Astrocyte of the hippocampus (primary cell): Measurements from ENCODE around the gene OR2M7.
"Not testable (repeated sequence)": the region's sequence is repeated elsewhere in the genome, so short reads cannot be mapped to it uniquely, and the experiment has no call there.

ENCODE experiments used
- DNase-seq: peaks from one replicate; pipeline ENCODE4 v3.0.0; 2011; ENCODE audit warnings: low read depth, low spot score

The OR2M7 gene

GRCh38 chr1:248324468-248324867 is at the start of gene OR2M7:
Gene OR2M7, minus strand, starts transcription at chr1:248324568. Its CDS starts 0 bp downstream, at chr1:248324568.
- no peak for DNase-seq

DNA sequence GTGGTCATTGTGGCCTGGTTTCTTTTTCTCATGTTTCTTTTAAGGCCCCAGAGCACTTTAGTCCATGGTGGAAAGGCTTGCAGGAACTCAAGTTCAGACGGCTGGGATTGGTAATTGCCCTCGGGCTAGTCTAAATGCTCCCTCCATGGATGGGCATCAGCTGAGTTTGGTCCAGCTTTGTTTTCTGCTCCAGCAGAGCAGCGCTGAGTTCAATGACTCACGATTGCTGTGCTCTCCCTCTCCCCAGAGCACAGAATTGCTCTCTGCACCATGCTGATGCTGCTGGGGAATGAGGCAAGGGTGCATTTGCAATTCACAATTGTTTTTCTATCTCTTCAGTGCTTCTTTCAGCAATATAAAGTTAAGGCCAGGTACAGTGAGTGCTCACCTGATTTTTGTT is 49.4 kb upstream of the OR2M7 start:
- no peak for DNase-seq

DNA sequence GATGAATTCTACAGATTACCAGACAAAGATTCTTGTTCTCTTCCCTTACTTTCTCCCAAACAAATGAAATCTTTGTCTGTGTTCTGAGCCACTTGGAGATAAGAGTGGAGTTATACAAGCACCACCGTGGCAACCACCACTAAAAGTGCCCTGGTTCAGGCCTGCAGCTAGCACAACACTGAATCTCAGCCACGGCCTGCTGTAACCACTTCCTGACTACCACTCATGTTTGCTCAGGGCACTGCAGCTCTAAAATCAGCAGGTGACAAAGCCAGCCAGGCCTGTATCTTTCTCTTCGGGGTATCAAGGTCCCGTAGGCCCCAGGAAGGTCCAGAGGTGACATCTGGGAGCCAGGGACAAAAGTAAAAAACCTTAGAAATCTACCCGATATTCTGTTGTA is 48.0 kb upstream of the OR2M7 start:
- no peak for DNase-seq

GRCh38 chr1:248366609-248367008 is 42.2 kb upstream of the OR2M7 start:
- no peak for DNase-seq

DNA sequence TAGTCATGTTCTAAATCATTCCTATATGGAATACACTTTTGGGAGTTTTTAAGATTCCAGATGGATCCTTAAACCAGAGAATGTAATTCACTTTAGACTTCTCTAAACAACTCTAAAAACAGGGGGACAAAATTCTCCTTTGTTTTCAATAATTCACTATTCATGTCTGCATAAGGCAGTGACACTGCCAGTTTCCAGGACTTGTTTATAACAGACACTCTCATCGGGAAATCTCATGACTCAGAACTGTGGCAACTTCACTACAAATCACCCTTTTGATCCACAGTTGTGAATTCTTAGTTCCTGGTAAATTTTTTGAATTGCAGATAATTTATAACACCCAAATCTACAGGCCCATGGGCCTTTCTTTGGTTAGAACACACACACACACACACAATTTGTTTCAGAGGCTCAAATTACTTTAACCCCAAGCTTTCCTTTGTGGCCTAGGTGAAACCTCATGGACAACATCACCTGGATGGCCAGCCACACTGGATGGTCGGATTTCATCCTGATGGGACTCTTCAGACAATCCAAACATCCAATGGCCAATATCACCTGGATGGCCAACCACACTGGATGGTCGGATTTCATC is 36.9 kb upstream of the OR2M7 start, which contains the start of gene OR2T4:
TSS of gene OR2T4 (plus strand) at position 545 of the 595 bp plus-strand sequence. CDS start at position 545, 0 bp downstream.
- no peak for DNase-seq

DNA sequence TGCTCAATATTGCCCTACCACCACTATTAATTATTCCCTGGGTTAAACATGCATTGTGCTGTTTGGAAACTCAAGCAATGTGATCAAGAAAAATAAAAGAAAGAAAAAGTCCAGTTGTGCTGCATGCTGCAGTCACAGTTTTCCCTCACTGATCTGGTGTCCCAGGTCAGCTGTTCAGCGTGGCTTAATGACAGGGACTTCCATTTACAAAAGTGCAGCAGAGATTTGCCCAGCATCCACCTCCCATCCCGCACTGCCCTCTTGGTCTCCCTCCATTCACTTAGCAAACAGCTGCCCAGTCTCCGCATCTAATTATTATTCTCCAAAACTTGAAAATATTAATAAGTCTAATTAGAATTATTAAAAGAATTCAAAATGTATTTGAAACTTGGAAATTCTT is 35.0 kb upstream of the OR2M7 start:
- DNase-seq, result no peak

DNA sequence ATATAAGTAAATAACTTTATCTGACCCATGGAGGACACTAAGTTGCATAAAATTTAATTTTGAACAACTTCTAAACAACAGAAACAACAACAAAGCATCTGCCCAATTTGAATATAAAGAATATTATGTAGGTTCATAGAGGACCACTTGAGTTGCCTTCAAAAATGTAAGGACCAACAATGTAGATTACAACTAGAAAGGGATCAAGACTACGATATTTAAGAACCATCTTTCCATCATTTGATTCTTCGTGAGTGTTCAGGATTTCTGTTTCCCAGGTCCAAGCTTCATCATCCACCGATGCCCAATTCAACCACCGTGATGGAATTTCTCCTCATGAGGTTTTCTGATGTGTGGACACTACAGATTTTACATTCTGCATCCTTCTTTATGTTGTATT is 24.1 kb upstream of the OR2M7 start, which contains the start of gene OR14C36:
TSS of gene OR14C36 (plus strand) at position 301 of the 400 bp plus-strand sequence. CDS start at position 301, 0 bp downstream.
- DNase-seq, result no peak

- no peak for DNase-seq
Observed at GRCh38 chr1:248343451-248343850, 19.1 kb upstream of the OR2M7 start.

DNA sequence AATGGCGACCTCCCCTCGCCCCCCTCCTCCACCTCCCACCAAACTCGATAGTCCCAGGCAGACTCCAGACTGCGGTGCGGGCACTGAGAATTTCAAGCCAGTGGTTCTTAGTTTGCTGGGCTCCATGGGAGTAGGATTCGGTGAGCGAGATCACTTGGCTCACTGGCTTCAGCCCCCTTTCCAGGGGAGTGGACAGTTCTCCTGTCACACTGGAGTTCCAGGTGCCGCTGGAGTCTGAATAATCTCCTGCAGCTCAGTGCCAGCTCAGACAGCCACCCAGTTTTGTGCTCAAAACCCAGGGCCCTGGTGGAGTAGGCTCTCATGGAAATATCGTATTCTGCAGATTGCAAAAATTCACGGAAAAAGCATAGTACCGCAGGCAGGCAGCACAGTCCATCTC is 7.6 kb downstream of the OR2M7 start:
- no peak for DNase-seq

DNA sequence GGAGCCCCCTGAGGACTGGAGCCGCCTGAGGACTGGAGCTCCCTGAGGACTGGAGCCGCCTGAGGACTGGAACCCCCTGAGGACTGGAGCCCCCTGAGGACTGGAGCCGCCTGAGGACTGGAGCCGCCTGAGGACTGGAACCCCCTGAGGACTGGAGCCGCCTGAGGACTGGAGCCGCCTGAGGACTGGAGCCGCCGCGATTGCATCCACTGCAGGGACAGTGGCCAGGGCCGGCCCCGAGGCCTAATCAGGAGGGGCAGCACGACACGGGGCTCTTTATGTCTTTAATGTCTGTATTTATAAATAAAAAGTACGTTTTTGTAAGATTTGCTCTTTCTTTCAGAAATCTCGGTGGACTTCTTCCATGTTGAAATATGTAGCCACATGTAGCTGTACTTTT is 17.6 kb downstream of the OR2M7 start:
- not testable (repeated sequence) for DNase-seq

- no peak for DNase-seq
Observed at GRCh38 chr1:248306103-248306502, 18.3 kb downstream of the OR2M7 start.

DNA sequence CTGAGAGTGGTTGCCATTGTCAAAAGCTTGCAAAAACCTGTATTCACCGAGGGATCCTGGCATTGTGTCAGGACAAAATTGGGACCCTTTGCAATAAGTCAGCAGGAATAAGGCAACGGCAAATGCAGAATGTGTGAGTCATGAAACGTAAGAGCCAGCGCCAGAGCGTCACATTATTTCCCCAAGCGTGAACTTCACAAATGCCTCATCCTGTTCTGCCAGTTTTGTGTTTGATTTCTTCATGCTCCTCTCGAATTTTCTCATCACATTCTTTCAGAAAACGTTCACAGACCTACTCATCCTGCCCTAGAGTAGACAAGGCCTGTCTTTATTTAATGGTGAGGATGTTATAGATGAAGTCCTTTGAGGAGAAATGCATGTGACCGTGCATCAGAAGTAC is 18.7 kb downstream of the OR2M7 start:
- not testable (repeated sequence) for DNase-seq

DNA sequence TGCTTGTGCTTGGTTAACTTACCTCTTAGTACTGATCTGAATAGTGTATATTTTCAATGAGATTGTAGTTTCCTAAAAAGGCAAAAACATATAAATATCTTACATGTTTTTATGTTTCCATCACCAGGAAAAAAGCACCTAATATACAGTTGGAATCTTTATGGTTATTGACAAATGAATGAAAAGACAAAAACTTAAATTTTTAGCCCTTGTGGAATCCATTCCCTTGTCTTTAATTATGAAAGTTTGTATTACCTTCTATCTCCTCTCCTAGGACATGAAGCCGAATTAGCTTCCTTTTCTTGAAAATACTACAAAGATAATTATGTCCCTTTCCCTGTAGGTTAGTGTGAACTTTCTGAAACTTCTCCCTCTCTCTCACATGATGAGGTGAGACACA is 21.0 kb downstream of the OR2M7 start, which contains the start of gene OR2T12:
TSS of gene OR2T12 (minus strand) at position 101 of the 400 bp plus-strand sequence. CDS start 7,846 bp downstream, outside the sequence.
- DNase-seq, result no peak

GRCh38 chr1:248288391-248288790 is 36.0 kb downstream of the OR2M7 start:
- DNase-seq, result no peak

GRCh38 chr1:248277876-248278275 is 46.5 kb downstream of the OR2M7 start, which contains the start of gene OR2T33:
Gene OR2T33, minus strand, starts transcription at chr1:248277976. Its CDS starts 4,162 bp downstream, at chr1:248273814.
- no peak for DNase-seq
